Medulla oblongata (tissue), 1 donor: ENCODE data around the gene NR3C1.

Source experiments
- DNase-seq: peaks from one replicate; pipeline ENCODE4 v3.0.0-alpha.2; 2015; ENCODE audit errors: extremely low spot score

The NR3C1 gene

DNA sequence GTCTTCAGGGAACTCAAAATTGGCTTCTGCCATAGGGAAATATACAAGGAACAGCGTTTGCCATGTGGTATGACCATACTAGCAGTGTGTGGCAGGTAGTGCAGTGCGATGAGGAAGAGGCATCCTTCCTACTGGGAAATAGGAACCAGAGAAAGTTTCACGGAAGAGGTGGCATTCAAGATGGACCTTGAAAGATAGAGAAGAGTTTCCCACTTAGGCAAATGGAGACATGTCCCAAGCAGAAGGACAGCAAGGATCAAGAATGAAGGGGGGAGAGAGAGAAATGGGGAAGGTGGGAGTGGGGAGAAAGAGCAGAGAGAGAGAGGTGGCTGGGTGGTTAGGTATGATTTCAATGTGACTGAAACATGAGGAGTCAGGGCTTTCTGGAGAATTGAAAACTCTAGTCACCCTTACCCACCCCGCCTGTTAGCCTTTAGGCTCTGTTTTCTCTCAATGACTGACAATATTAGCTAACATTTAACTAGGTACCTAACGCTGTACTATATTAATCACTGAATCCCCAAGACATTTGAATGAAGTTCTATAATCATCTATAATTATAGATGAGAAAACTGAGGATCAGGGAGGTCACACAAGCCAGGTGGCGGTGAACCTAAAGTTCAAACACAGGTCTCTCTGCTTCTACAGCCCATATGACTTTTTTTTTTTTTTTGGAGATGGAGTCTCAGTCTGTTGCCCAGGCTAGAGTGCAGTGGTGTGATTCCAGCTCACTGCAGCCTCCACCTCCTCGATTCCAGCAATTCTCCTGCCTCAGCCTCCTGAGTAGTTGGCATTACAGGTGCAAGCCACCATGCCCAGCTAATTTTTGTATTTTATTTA is 171.3 kb downstream of the NR3C1 start:
- no peak for DNase-seq

DNA sequence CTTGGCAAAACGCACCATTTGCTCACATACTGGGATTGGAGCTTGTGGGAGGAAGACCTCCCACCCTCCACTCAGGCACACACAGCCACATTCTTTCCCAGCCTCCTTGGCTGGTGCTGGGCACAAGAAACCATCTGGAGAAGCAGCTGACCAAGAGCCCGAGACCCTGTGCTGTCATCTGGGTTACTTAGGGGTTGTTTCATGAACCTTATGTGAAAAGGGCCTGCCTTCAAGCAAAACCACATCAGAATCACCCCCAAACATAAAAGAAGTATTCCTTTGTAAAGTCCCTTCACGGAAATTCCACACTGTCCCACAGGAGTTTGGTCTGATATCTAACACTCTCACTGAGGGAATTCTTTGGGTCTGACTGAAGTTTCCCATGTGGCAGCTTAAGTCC is 172.1 kb downstream of the NR3C1 start:
- no peak for DNase-seq

DNA sequence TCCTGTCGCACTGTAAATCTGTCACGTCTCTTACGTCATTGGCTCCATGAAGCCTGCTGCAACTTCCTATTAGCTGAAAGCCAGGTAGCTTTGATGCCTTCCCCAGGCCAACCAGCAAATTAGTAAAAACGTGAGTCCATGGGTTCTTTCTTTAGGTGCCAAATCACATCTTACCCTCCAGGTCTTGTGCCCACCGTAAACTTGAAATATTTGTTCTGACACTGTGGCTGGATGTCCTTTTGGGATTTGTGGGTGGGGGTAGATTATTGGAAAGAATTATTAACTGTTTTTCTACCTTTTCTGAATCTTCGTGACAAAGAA is 172.8 kb downstream of the NR3C1 start:
- DNase-seq: no peak

- DNase-seq: peak; percentile 48
Observed at GRCh38 chr5:143229896-143230675, 173.4 kb downstream of the NR3C1 start.

- no peak for DNase-seq
Observed at GRCh38 chr5:143229426-143229895, 174.0 kb downstream of the NR3C1 start.

DNA sequence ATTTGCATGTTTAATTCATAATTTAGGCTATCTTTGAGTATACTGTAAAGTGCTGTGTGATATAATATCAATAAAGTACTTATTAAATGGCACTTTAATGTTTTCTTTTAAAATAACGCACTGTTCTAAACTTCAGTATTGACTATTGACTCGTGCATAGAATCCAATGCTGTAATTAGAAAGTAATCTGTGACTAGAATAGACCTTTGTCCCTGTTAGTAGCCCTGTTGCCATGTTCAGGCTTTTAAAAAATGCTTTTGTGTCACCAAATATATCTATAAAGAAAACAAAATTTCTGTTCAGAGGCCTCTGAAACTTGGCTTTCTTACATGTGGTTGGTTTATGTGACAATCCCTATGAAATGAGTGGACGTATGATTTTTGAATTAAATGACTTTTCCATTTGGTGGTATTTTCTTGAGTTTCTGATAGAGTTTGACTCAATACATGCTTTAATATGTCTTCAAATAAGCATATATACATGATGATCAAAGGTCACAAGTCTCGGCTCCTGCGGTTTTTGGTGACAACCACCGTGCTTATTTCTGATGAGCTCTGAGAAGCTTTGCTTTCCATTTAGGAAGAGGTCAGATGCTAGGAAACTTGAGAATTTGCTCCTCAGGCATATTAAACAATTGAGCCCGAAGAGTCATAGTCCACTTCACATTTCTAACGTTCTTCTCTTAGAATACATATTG is 174.7 kb downstream of the NR3C1 start:
- DNase-seq: no peak
